Measurements from ENCODE around the gene ZNF175. TPM values are rescaled to one million over a fixed set of nuclear protein-coding genes. Genes with fewer than 3 reads are reported as not detected.

ZNF175 gene
- total RNA-seq, 1 donor from 2014 or later = 3.7 TPM

DNA sequence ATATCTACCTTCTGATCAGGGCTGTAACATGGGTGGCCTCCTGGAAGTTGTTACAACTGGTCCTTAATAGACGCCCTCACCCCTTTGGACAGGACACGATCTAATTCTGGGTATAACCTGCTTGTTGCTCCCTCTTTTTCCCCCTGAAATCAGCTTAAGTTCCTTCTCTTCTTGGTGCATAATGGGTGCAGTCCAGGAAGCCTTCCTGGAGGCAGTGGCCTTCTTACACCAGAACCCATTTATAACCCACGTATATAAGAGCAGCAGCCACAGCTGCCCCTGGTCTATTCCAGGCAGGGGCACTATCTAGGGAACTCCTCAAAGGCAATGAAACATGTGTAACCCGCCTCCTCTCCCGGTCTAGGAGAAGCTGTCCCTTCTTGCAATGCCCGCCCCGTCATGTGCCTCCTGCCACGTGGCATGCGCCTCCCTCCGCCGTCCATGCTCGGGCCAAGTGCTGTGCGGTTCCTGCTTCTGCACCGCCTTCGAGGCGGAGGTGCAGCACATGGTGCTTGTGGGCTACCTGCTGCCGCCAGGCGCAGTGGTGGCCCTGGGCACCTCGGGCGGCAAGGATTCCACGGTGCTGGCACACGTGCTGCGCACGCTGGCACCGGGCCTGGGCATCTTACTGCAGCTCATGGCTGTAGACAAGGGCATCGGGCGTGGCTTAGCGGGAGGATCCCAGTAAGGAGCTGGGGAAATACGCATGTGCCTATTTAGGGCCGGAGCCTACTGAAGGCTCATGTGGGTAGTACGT is 27.3 kb downstream of the ZNF175 start:
- peaks cover 12 to 16% (median 13%) of the 10 kb centered on the region in 3 donors for H3K4me1 ChIP-seq (ENCODE audit: control insufficient read depth in 3 of 3, insufficient read depth in 3 of 3, low read length in 3 of 3)
- H3K36me3 ChIP-seq (ENCODE audit: control insufficient read depth in 3 of 3, insufficient read depth in 3 of 3, low read length in 3 of 3) = no peaks in the 10 kb centered on the region
- no peaks in the 10 kb centered on the region for H3K9me3 ChIP-seq (ENCODE audit: control insufficient read depth in 3 of 3, low read length in 3 of 3)
- H3K4me3 ChIP-seq (ENCODE audit: low read length in 3 of 3) = no peak overlapping the region
- H3K27ac ChIP-seq (ENCODE audit: low read depth, low read length) = no peak overlapping the region
- H3K27me3 ChIP-seq (ENCODE audit: control insufficient read depth in 3 of 3, insufficient read depth in 3 of 3, low read length in 3 of 3) = peaks cover 10 to 41% (median 35%) of the 10 kb centered on the region in 3 donors
- H3K9ac ChIP-seq (ENCODE audit: low read depth in 1 of 3, low read length in 3 of 3) = no peak overlapping the region

- no peaks in the 10 kb centered on the region for H3K36me3 ChIP-seq (ENCODE audit: control insufficient read depth in 3 of 3, insufficient read depth in 3 of 3, low read length in 3 of 3)
- no peaks in the 10 kb centered on the region for H3K9me3 ChIP-seq (ENCODE audit: control insufficient read depth in 3 of 3, low read length in 3 of 3)
- H3K9ac ChIP-seq (ENCODE audit: low read depth in 1 of 3, low read length in 3 of 3) = no peak overlapping the region
- no peak overlapping the region for H3K27ac ChIP-seq (ENCODE audit: low read depth, low read length)
- no peak overlapping the region for H3K4me3 ChIP-seq (ENCODE audit: low read length in 3 of 3)
- H3K27me3 ChIP-seq (ENCODE audit: control insufficient read depth in 3 of 3, insufficient read depth in 3 of 3, low read length in 3 of 3) = peaks cover 10 to 41% (median 35%) of the 10 kb centered on the region in 3 donors
- H3K4me1 ChIP-seq (ENCODE audit: control insufficient read depth in 3 of 3, insufficient read depth in 3 of 3, low read length in 3 of 3) = peaks cover 5 to 8% (median 7%) of the 10 kb centered on the region in 3 donors
Measured at GRCh38 chr19:51599084-51599483, 28.0 kb downstream of the ZNF175 start.

GRCh38 chr19:51600940-51601580 is 30.0 kb downstream of the ZNF175 start:
- Histone ChIP-seq H3K27me3 (ENCODE audit: control insufficient read depth in 3 of 3, insufficient read depth in 3 of 3, low read length in 3 of 3) (peaks cover 10 to 41% (median 35%) of the 10 kb centered on the region in 3 donors), H3K9me3 (ENCODE audit: control insufficient read depth in 3 of 3, low read length in 3 of 3) (no peaks in the 10 kb centered on the region), H3K9ac (ENCODE audit: low read depth in 1 of 3, low read length in 3 of 3) (no peak overlapping the region), H3K36me3 (ENCODE audit: control insufficient read depth in 3 of 3, insufficient read depth in 3 of 3, low read length in 3 of 3) (no peaks in the 10 kb centered on the region), H3K27ac (ENCODE audit: low read depth, low read length) (no peak overlapping the region), H3K4me1 (ENCODE audit: control insufficient read depth in 3 of 3, insufficient read depth in 3 of 3, low read length in 3 of 3) (no peaks in the 10 kb centered on the region), H3K4me3 (ENCODE audit: low read length in 3 of 3) (no peak overlapping the region)

DNA sequence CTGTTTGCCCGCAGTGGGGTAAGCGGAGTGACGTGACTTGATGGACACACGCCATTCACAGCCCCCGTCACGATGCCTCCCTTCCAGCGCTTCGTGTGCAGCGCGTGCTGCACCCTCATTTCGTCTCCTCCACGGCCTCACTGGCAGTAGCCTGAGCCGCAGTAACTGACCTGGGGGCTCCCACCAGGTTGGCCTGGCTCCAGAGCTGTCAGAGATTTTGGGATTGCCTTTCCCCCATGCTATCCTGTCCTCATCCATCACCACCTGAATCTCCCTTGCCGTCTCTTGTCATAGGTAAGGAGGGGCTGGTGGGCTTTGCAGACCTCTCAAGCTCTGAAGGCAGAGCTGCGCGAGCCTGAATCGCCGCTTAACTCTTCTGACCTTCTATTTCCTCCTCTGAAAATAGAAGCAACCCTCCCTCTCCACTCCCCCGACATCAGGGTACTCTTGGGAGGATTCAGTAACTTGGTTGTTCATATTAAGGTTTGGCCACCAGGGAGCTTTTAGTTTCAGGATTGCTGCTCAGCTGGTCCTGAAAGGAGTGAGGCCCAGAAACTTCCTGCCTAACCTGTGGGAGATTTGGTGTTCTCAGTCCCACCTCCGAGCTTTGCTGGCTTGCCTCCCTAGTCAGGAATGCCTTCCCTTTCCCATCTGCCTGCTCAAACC is 31.2 kb downstream of the ZNF175 start:
- no peaks in the 10 kb centered on the region for H3K36me3 ChIP-seq (ENCODE audit: control insufficient read depth in 3 of 3, insufficient read depth in 3 of 3, low read length in 3 of 3)
- no peak overlapping the region for H3K27ac ChIP-seq (ENCODE audit: low read depth, low read length)
- no peaks in the 10 kb centered on the region for H3K9me3 ChIP-seq (ENCODE audit: control insufficient read depth in 3 of 3, low read length in 3 of 3)
- H3K27me3 ChIP-seq (ENCODE audit: control insufficient read depth in 3 of 3, insufficient read depth in 3 of 3, low read length in 3 of 3) = peaks cover 10 to 39% (median 35%) of the 10 kb centered on the region in 3 donors
- H3K4me1 ChIP-seq (ENCODE audit: control insufficient read depth in 3 of 3, insufficient read depth in 3 of 3, low read length in 3 of 3) = no peaks in the 10 kb centered on the region
- no peak overlapping the region for H3K9ac ChIP-seq (ENCODE audit: low read depth in 1 of 3, low read length in 3 of 3)
- H3K4me3 ChIP-seq (ENCODE audit: low read length in 3 of 3) = no peak overlapping the region

GRCh38 chr19:51607077-51607476 is 36.0 kb downstream of the ZNF175 start:
- Histone ChIP-seq H3K27ac (ENCODE audit: low read depth, low read length) (no peak overlapping the region), H3K9ac (ENCODE audit: low read depth in 1 of 3, low read length in 3 of 3) (no peak overlapping the region), H3K36me3 (ENCODE audit: control insufficient read depth in 3 of 3, insufficient read depth in 3 of 3, low read length in 3 of 3) (no peaks in the 10 kb centered on the region), H3K4me3 (ENCODE audit: low read length in 3 of 3) (no peak overlapping the region), H3K4me1 (ENCODE audit: control insufficient read depth in 3 of 3, insufficient read depth in 3 of 3, low read length in 3 of 3) (no peaks in the 10 kb centered on the region), H3K9me3 (ENCODE audit: control insufficient read depth in 3 of 3, low read length in 3 of 3) (no peaks in the 10 kb centered on the region), H3K27me3 (ENCODE audit: control insufficient read depth in 3 of 3, insufficient read depth in 3 of 3, low read length in 3 of 3) (peaks cover 0 to 4% (median 2%) of the 10 kb centered on the region in 3 donors)

- H3K4me3 ChIP-seq (ENCODE audit: low read length in 3 of 3) = no peak overlapping the region
- H3K9ac ChIP-seq (ENCODE audit: low read depth in 1 of 3, low read length in 3 of 3) = no peak overlapping the region
- H3K4me1 ChIP-seq (ENCODE audit: control insufficient read depth in 3 of 3, insufficient read depth in 3 of 3, low read length in 3 of 3) = no peaks in the 10 kb centered on the region
- H3K27ac ChIP-seq (ENCODE audit: low read depth, low read length) = no peak overlapping the region
- H3K27me3 ChIP-seq (ENCODE audit: control insufficient read depth in 3 of 3, insufficient read depth in 3 of 3, low read length in 3 of 3) = peaks cover 0 to under 1% (median 0%) of the 10 kb centered on the region in 3 donors
- H3K9me3 ChIP-seq (ENCODE audit: control insufficient read depth in 3 of 3, low read length in 3 of 3) = peaks cover 0 to 2% (median 0%) of the 10 kb centered on the region in 3 donors
- no peaks in the 10 kb centered on the region for H3K36me3 ChIP-seq (ENCODE audit: control insufficient read depth in 3 of 3, insufficient read depth in 3 of 3, low read length in 3 of 3)
Measured at GRCh38 chr19:51607920-51608562, 37.0 kb downstream of the ZNF175 start.

GRCh38 chr19:51610576-51610975 is 39.5 kb downstream of the ZNF175 start:
- peaks cover 0 to 5% (median 3%) of the 10 kb centered on the region in 3 donors for H3K9me3 ChIP-seq (ENCODE audit: control insufficient read depth in 3 of 3, low read length in 3 of 3)
- no peak overlapping the region for H3K4me3 ChIP-seq (ENCODE audit: low read length in 3 of 3)
- no peak overlapping the region for H3K9ac ChIP-seq (ENCODE audit: low read depth in 1 of 3, low read length in 3 of 3)
- H3K36me3 ChIP-seq (ENCODE audit: control insufficient read depth in 3 of 3, insufficient read depth in 3 of 3, low read length in 3 of 3) = no peaks in the 10 kb centered on the region
- H3K4me1 ChIP-seq (ENCODE audit: control insufficient read depth in 3 of 3, insufficient read depth in 3 of 3, low read length in 3 of 3) = no peaks in the 10 kb centered on the region
- no peak overlapping the region for H3K27ac ChIP-seq (ENCODE audit: low read depth, low read length)
- peaks cover 0 to 3% (median 0%) of the 10 kb centered on the region in 3 donors for H3K27me3 ChIP-seq (ENCODE audit: control insufficient read depth in 3 of 3, insufficient read depth in 3 of 3, low read length in 3 of 3)

DNA sequence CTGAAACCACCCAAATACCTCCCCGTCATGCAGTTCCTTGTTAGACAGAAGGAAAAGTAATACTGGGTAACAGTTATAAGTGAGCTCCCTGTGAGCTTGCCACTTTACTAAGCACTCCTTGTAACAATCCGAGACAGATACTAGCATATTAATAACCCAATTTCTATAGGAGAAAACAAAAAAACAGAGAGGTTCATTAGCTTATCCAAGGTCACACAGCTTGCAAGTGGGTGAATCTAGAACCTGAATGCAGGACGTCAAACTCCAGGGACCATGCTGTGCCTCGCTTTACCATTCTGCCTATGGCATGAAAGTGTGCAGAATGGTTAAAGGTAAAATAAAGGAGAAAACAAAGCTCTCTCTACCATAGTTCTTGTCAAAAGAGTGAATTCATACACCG is 43.7 kb downstream of the ZNF175 start:
- Histone ChIP-seq H3K27me3 (ENCODE audit: control insufficient read depth in 3 of 3, insufficient read depth in 3 of 3, low read length in 3 of 3) (peaks cover 0 to 6% (median 0%) of the 10 kb centered on the region in 3 donors), H3K4me1 (ENCODE audit: control insufficient read depth in 3 of 3, insufficient read depth in 3 of 3, low read length in 3 of 3) (no peaks in the 10 kb centered on the region)

GRCh38 chr19:51615991-51616390 is 44.9 kb downstream of the ZNF175 start:
- Histone ChIP-seq H3K4me1 (ENCODE audit: control insufficient read depth in 3 of 3, insufficient read depth in 3 of 3, low read length in 3 of 3) (no peaks in the 10 kb centered on the region), H3K27ac (ENCODE audit: low read depth, low read length) (no peak overlapping the region), H3K9me3 (ENCODE audit: control insufficient read depth in 3 of 3, low read length in 3 of 3) (peaks cover 0 to 5% (median 3%) of the 10 kb centered on the region in 3 donors), H3K4me3 (ENCODE audit: low read length in 3 of 3) (no peak overlapping the region), H3K36me3 (ENCODE audit: control insufficient read depth in 3 of 3, insufficient read depth in 3 of 3, low read length in 3 of 3) (no peaks in the 10 kb centered on the region), H3K27me3 (ENCODE audit: control insufficient read depth in 3 of 3, insufficient read depth in 3 of 3, low read length in 3 of 3) (peaks cover 0 to 6% (median 0%) of the 10 kb centered on the region in 3 donors), H3K9ac (ENCODE audit: low read depth in 1 of 3, low read length in 3 of 3) (no peak overlapping the region)

More for the DNA sequence above, 43.7 kb downstream of the ZNF175 start:
- Histone ChIP-seq H3K9ac (ENCODE audit: low read depth in 1 of 3, low read length in 3 of 3) (no peak overlapping the region), H3K27ac (ENCODE audit: low read depth, low read length) (no peak overlapping the region), H3K4me3 (ENCODE audit: low read length in 3 of 3) (no peak overlapping the region), H3K36me3 (ENCODE audit: control insufficient read depth in 3 of 3, insufficient read depth in 3 of 3, low read length in 3 of 3) (no peaks in the 10 kb centered on the region), H3K9me3 (ENCODE audit: control insufficient read depth in 3 of 3, low read length in 3 of 3) (peaks cover 0 to 5% (median 3%) of the 10 kb centered on the region in 3 donors)

All from skeletal muscle tissue (tissue), 4 donors.